Keratinocyte (primary cell): ENCODE results near the gene HIVEP2. TPM values are rescaled to one million over a fixed set of nuclear protein-coding genes. Genes with fewer than 3 reads are reported as not detected.
A peak's percentile ranks its signal among the peaks of the same experiment; 100 is the strongest.

Experiments
- DNase-seq: peaks from one replicate; pipeline ENCODE4 v3.0.0-alpha.2; 2011; ENCODE audit warnings: low read depth, missing footprints, low spot score
- FAIRE-seq: peaks from 2 replicates; lab custom pipeline; 2011; peaks lifted over from hg19 to GRCh38; lab: Jason Lieb, UNC
- H2AFZ ChIP-seq: 2 replicates; pipeline ENCODE4 v1.6.0; 2012; ENCODE audit warnings: low read length, control low read depth, inconsistent platforms; ENCODE audit not compliant: control insufficient read depth
- H3K27ac ChIP-seq: 2 replicates; pipeline ENCODE4 v1.5.1; 2011; ENCODE audit warnings: low read length; ENCODE audit not compliant: control insufficient read depth, insufficient read depth
- H3K27me3 ChIP-seq: 3 replicates; pipeline ENCODE4 v1.6.0; 2011; ENCODE audit warnings: low read length; ENCODE audit not compliant: control insufficient read depth, insufficient read depth; ENCODE audit errors: extremely low read depth
- H3K36me3 ChIP-seq, 2 experiments: 2 replicates in 1 of 2; 3 replicates in 1 of 2; pipeline ENCODE4 v1.5.1; 2011; ENCODE audit warnings: low read length in 2 of 2, mild to moderate bottlenecking in 1 of 2; ENCODE audit not compliant: control insufficient read depth in 2 of 2, insufficient read depth in 2 of 2; ENCODE audit errors: extremely low read depth in 1 of 2
- H3K4me1 ChIP-seq: 3 replicates; pipeline ENCODE4 v1.5.1; 2011; ENCODE audit warnings: low read length; ENCODE audit not compliant: control insufficient read depth, insufficient read depth; ENCODE audit errors: extremely low read depth
- H3K4me2 ChIP-seq: 3 replicates; pipeline ENCODE4 v1.6.0; 2011; ENCODE audit warnings: low read depth, low read length; ENCODE audit not compliant: control insufficient read depth, insufficient read depth; ENCODE audit errors: extremely low read depth
- H3K4me3 ChIP-seq, 3 experiments: fragments of 200-600 bp in 1 of 3; sonication (generic) in 1 of 3; 2 replicates in 2 of 3; 3 replicates in 1 of 3; pipeline ENCODE4 v1.5.1; 2011 to 2016; ENCODE audit warnings: low read length in 3 of 3, mild to moderate bottlenecking in 3 of 3, control low read depth in 2 of 3, inconsistent platforms in 1 of 3, low read depth in 1 of 3, mixed read lengths in 1 of 3, mixed run types in 1 of 3, moderate library complexity in 1 of 3; ENCODE audit not compliant: control insufficient read depth in 2 of 3, insufficient read depth in 2 of 3; ENCODE audit errors: extremely low read depth in 1 of 3
- H3K79me2 ChIP-seq: 2 replicates; pipeline ENCODE4 v1.6.0; 2012; ENCODE audit warnings: low read length; ENCODE audit not compliant: control insufficient read depth, insufficient read depth
- H3K9ac ChIP-seq: 3 replicates; pipeline ENCODE4 v1.6.0; 2011; ENCODE audit warnings: low read length; ENCODE audit not compliant: control insufficient read depth, insufficient read depth; ENCODE audit errors: extremely low read depth
- H3K9me1 ChIP-seq: 3 replicates; pipeline ENCODE4 v1.6.0; 2011; ENCODE audit warnings: low read length; ENCODE audit not compliant: control insufficient read depth, insufficient read depth; ENCODE audit errors: extremely low read depth
- H3K9me3 ChIP-seq: 2 replicates; pipeline ENCODE4 v1.5.1; 2012; ENCODE audit warnings: low read depth, low read length; ENCODE audit not compliant: control insufficient read depth
- H4K20me1 ChIP-seq: 3 replicates; pipeline ENCODE4 v1.6.0; 2011; ENCODE audit warnings: low read length; ENCODE audit not compliant: control insufficient read depth, insufficient read depth; ENCODE audit errors: extremely low read depth
- CTCF ChIP-seq, 3 experiments: IDR thresholded peaks in 1 of 3; conservative IDR thresholded peaks in 1 of 3; optimal IDR thresholded peaks in 1 of 3; 2 replicates in 2 of 3; 3 replicates in 1 of 3; pipeline versions ENCODE3 to v1.5.1; 2011; ENCODE audit warnings: low read length in 3 of 3, mild to moderate bottlenecking in 3 of 3, moderate library complexity in 2 of 3, control low read depth in 1 of 3, inconsistent platforms in 1 of 3; ENCODE audit not compliant: insufficient read depth in 2 of 3; ENCODE audit errors: extremely low read depth in 1 of 3
- EZH2 ChIP-seq: IDR thresholded peaks from one replicate; pipeline ENCODE4 v1.6.1; 2012; ENCODE audit warnings: inconsistent platforms, mild to moderate bottlenecking, low read length, moderate library complexity
- dilution Hi-C: fragments of 300-500 bp; cut with MboI; formaldehyde crosslinking; loops from one replicate; pipeline ENCODE4 v1.7.0; 2020; ENCODE audit warnings: low sequenced_read_pairs; ENCODE audit not compliant: extremely low pct_ligation_motif_present
- polyA plus RNA-seq, 5 experiments: library from polyadenylated mRNA; depleted of rRNA in 3 of 5; stranded (reverse) in 3 of 5; stranded (forward) in 1 of 5; unstranded in 1 of 5; fragments of >200 nt; gene quantifications; 1 replicate in 1 of 5; 2 replicates in 3 of 5; 3 replicates in 1 of 5; pipeline versions ENCODE4 v1.2.1 to v1.2.3, GENCODE V29; 2011 to 2012; ENCODE audit warnings: missing spikeins in 2 of 5, low read depth in 1 of 5, low replicate concordance in 1 of 5

Gene HIVEP2
- polyA plus RNA-seq, 1 donor (not counting 4 experiments of a cell fraction or from before 2014, with no cell fraction given), result 8.9 TPM

GRCh38 chr6:142827369-142827768 is 117.6 kb downstream of the HIVEP2 start:
- no peak for TF ChIP-seq CTCF (optimal IDR thresholded peaks at IDR 0.05 in 1 of 3, IDR thresholded peaks at IDR 0.05 in 1 of 3, conservative IDR thresholded peaks at IDR 0.05 in 1 of 3; ENCODE audit: extremely low read depth in 1 of 3, insufficient read depth in 2 of 3, low read length in 3 of 3)
- TF ChIP-seq EZH2, result no peak
- FAIRE-seq (peak; percentile 79), DNase-seq (no peak)
- Histone ChIP-seq H4K20me1 (no peaks in the 10 kb centered on the region), H3K4me3 (no peak overlapping the region), H3K9ac (no peak overlapping the region), H3K27ac (no peak overlapping the region), H3K9me3 (no peaks in the 10 kb centered on the region), H3K9me1 (no peaks in the 10 kb centered on the region), H3K79me2 (peaks cover 2% of the 10 kb centered on the region), H3K4me2 (peak overlapping the region; percentile 18), H2AFZ (no peak overlapping the region), H3K4me1 (peaks cover 13% of the 10 kb centered on the region), H3K27me3 (no peaks in the 10 kb centered on the region), H3K36me3 (no peaks in the 10 kb centered on the region)
- dilution Hi-C loops, result no loop called here

- Histone ChIP-seq H2AFZ (no peak overlapping the region), H3K27me3 (no peaks in the 10 kb centered on the region), H3K4me3 (no peak overlapping the region), H3K9me1 (no peaks in the 10 kb centered on the region), H3K79me2 (peaks cover 7% of the 10 kb centered on the region), H3K9ac (no peak overlapping the region), H3K36me3 (no peaks in the 10 kb centered on the region), H3K4me2 (no peak overlapping the region), H3K9me3 (no peaks in the 10 kb centered on the region), H4K20me1 (no peaks in the 10 kb centered on the region), H3K27ac (no peak overlapping the region), H3K4me1 (peaks cover 16% of the 10 kb centered on the region)
- FAIRE-seq (no peak), DNase-seq (no peak)
- no peak for TF ChIP-seq EZH2
- no peak for TF ChIP-seq CTCF (optimal IDR thresholded peaks at IDR 0.05 in 1 of 3, IDR thresholded peaks at IDR 0.05 in 1 of 3, conservative IDR thresholded peaks at IDR 0.05 in 1 of 3; ENCODE audit: extremely low read depth in 1 of 3, insufficient read depth in 2 of 3, low read length in 3 of 3)
- dilution Hi-C loops, result no loop called here
These were observed 119.2 kb downstream of the HIVEP2 start for GRCh38 chr6:142825760-142826159.
